ENCODE measurements around the gene KLHDC7B. TPM values are rescaled to one million over a fixed set of nuclear protein-coding genes. Genes with fewer than 3 reads are reported as not detected.

The KLHDC7B gene
- total and polyA plus RNA-seq, 2 of the 13 experiments (the other 11 are each of a cell fraction or from before 2014, with no cell fraction given): 0.11 TPM; not detected in 1

GRCh38 chr22:50562523-50563412 lies 17.1 kb downstream of the KLHDC7B start, which contains the start of gene SYCE3 (continued):
- TF ChIP-seq, protein P1, sequence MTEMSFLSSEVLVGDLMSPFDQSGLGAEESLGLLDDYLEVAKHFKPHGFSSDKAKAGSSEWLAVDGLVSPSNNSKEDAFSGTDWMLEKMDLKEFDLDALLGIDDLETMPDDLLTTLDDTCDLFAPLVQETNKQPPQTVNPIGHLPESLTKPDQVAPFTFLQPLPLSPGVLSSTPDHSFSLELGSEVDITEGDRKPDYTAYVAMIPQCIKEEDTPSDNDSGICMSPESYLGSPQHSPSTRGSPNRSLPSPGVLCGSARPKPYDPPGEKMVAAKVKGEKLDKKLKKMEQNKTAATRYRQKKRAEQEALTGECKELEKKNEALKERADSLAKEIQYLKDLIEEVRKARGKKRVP (CRISPR knock-in tag; IDR thresholded peaks at IDR 0.05): no peak
- TF ChIP-seq ZNF484 (CRISPR knock-in tag; IDR thresholded peaks at IDR 0.05; ENCODE audit: borderline replicate concordance, low read depth): no peak
- 0 out of 2 replicates have a peak, but pooled peaks have one; percentile 1 for TF ChIP-seq HOXA5 (CRISPR knock-in tag; IDR thresholded peaks at IDR 0.05)
- TF ChIP-seq MLXIP (CRISPR knock-in tag; IDR thresholded peaks at IDR 0.05; ENCODE audit: borderline replicate concordance): no peak
- TF ChIP-seq ZSCAN22 (CRISPR knock-in tag; IDR thresholded peaks at IDR 0.05): no peak
- 0 out of 2 replicates have a peak, but pooled peaks have one; percentile 40 for TF ChIP-seq IRF1 (CRISPR knock-in tag; IDR thresholded peaks at IDR 0.05; ENCODE audit: low read depth)
- TF ChIP-seq CENPX (CRISPR knock-in tag; IDR thresholded peaks at IDR 0.05): no peak
- TF ChIP-seq, protein P2, sequence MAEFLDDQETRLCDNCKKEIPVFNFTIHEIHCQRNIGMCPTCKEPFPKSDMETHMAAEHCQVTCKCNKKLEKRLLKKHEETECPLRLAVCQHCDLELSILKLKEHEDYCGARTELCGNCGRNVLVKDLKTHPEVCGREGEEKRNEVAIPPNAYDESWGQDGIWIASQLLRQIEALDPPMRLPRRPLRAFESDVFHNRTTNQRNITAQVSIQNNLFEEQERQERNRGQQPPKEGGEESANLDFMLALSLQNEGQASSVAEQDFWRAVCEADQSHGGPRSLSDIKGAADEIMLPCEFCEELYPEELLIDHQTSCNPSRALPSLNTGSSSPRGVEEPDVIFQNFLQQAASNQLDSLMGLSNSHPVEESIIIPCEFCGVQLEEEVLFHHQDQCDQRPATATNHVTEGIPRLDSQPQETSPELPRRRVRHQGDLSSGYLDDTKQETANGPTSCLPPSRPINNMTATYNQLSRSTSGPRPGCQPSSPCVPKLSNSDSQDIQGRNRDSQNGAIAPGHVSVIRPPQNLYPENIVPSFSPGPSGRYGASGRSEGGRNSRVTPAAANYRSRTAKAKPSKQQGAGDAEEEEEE (CRISPR knock-in tag; IDR thresholded peaks at IDR 0.05; ENCODE audit: borderline replicate concordance): no peak
- no peak for TF ChIP-seq ELF4 (CRISPR knock-in tag; IDR thresholded peaks at IDR 0.05; ENCODE audit: borderline replicate concordance)
- TF ChIP-seq ZKSCAN8 (CRISPR knock-in tag; IDR thresholded peaks at IDR 0.05; ENCODE audit: borderline replicate concordance): no peak; the same call in 1 of the 2 replicates
- TF ChIP-seq EEA1 (CRISPR knock-in tag; IDR thresholded peaks at IDR 0.05; ENCODE audit: borderline replicate concordance): no peak
- TF ChIP-seq REXO4 (CRISPR knock-in tag; IDR thresholded peaks at IDR 0.05; ENCODE audit: borderline replicate concordance): no peak
- TF ChIP-seq ZEB1 (IDR thresholded peaks at IDR 0.05; ENCODE audit: insufficient replicate concordance, low read depth): peak; percentile 33
- TF ChIP-seq ISX (CRISPR knock-in tag; conservative IDR thresholded peaks at IDR 0.05): no peak
- TF ChIP-seq, protein P3, sequence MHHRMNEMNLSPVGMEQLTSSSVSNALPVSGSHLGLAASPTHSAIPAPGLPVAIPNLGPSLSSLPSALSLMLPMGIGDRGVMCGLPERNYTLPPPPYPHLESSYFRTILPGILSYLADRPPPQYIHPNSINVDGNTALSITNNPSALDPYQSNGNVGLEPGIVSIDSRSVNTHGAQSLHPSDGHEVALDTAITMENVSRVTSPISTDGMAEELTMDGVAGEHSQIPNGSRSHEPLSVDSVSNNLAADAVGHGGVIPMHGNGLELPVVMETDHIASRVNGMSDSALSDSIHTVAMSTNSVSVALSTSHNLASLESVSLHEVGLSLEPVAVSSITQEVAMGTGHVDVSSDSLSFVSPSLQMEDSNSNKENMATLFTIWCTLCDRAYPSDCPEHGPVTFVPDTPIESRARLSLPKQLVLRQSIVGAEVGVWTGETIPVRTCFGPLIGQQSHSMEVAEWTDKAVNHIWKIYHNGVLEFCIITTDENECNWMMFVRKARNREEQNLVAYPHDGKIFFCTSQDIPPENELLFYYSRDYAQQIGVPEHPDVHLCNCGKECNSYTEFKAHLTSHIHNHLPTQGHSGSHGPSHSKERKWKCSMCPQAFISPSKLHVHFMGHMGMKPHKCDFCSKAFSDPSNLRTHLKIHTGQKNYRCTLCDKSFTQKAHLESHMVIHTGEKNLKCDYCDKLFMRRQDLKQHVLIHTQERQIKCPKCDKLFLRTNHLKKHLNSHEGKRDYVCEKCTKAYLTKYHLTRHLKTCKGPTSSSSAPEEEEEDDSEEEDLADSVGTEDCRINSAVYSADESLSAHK (CRISPR knock-in tag; IDR thresholded peaks at IDR 0.05; ENCODE audit: borderline replicate concordance): no peak
- TF ChIP-seq ZNF598 (CRISPR knock-in tag; IDR thresholded peaks at IDR 0.05; ENCODE audit: borderline replicate concordance): peak; percentile 85; the same call in 1 of the 2 replicates
- TF ChIP-seq MXD3 (CRISPR knock-in tag; IDR thresholded peaks at IDR 0.05): no peak
- TF ChIP-seq STAT5B (CRISPR knock-in tag; IDR thresholded peaks at IDR 0.05): no peak
